Testis (tissue), 3 donors: Measurements from ENCODE around the gene ZMIZ1. TPM values are rescaled to one million over a fixed set of nuclear protein-coding genes. Genes with fewer than 3 reads are reported as not detected.

Experiments used
- DNase-seq: peaks from one replicate; pipeline ENCODE4 v3.0.0-alpha.2; 2019
- H3K27ac ChIP-seq, 2 donors: fragments of 200-600 bp; sonication (generic); one replicate each; pipeline ENCODE4 v1.5.1; 2019
- H3K27me3 ChIP-seq: fragments of 200-600 bp; sonication (generic); one replicate; pipeline ENCODE4 v1.5.1; 2019
- H3K36me3 ChIP-seq: fragments of 200-600 bp; sonication (generic); one replicate; pipeline ENCODE4 v1.5.1; 2017; ENCODE audit warnings: low read depth; ENCODE audit errors: missing control alignments
- H3K4me1 ChIP-seq: fragments of 200-600 bp; sonication (generic); one replicate; pipeline ENCODE4 v1.5.1; 2019
- H3K4me3 ChIP-seq, 2 donors: fragments of 200-600 bp; sonication (generic); one replicate each; pipeline ENCODE4 v1.5.1; 2017 to 2019
- H3K9me3 ChIP-seq: fragments of 200-600 bp; sonication (generic); one replicate; pipeline ENCODE4 v1.5.1; 2017
- POLR2A ChIP-seq: fragments of 450-650 bp; IDR thresholded peaks from one replicate; pipeline ENCODE4 v1.6.1; 2017; ENCODE audit warnings: antibody characterized with exemption, mild to moderate bottlenecking, moderate library complexity
- WGBS, 2 donors: methylation state at CpG; one replicate each; pipeline ENCODE4 v1.1.5; 2018; 5-methylcytosine and 5-hydroxymethylcytosine counted together
- intact Hi-C: fragments of 100-400 bp; cut with DNase I; formaldehyde crosslinking; loops from one replicate; pipeline ENCODE4 v1.15.1; 2023; ENCODE audit warnings: low total_unique reads
- polyA plus RNA-seq: library from polyadenylated mRNA; stranded (reverse); fragments of 350-450 nt; fragmentation: Illumina TruSeq; extraction: RNeasy Lipid Tissue Mini Kit (QIAGEN cat#74804); gene quantifications from one replicate; pipeline ENCODE4 v1.2.3, GENCODE V29; 2014; ENCODE audit warnings: low read depth, low replicate concordance; ENCODE audit not compliant: insufficient read depth
- total RNA-seq, 2 donors: library from RNA; depleted of rRNA; stranded (reverse); fragments of >200 nt; gene quantifications; one replicate each; pipeline ENCODE4 v1.2.3, GENCODE V29; 2016
- TF ChIP-seq, protein P1 (sequence below), 3 experiments: fragments of 450-650 bp in 2 of 3; fragments of 200-600 bp in 1 of 3; sonication (generic) in 1 of 3; IDR thresholded peaks; one replicate each; pipeline ENCODE4 v1.5.1; 2016 to 2019; ENCODE audit warnings: antibody characterized with exemption in 3 of 3, mild to moderate bottlenecking in 2 of 3, moderate library complexity in 1 of 3

Gene ZMIZ1
- total and polyA plus RNA-seq, 3 donors from 2014 or later = 15.2 to 22.0 (median 18.8) TPM

DNA sequence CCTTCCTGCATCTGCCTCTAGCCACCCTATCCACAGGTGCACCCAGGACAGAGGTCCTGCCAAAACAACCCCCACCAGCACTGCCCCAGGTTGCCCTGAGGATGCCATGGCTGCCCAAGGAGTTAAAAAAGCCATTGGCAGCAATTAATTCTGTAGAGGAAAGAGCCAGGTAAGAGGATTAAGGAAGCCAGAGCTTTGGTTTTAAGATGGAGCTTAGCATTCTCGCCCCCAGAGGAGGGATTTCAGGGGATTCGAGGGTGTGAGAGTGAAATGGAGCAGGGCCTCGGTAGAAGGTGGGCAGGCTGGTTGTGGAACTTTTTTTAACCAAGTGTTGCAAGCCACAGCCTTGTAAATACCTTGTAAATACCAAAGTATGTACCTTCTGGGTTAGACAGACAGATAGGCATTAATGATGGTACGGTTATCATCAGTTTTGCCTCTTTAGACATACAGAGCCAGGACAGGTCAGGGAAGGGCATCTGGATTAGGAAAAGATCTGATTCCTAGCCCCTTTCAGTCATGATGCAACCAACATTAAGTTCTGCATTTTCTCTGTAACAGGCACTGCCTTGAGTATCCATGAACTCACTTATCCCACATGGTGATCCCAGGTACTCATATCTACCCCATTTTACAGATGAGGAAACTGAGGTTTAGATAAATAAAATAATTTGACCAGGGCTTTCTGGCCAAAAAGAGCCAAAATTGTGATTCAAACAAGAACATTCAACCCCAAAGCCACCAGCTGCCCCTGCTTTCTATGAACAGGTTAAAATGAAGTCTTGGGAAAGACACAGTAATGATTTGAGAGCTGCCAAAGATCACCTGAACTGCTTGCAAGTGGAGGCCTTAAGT, 157.9 kb downstream of the ZMIZ1 start:
- WGBS, 2 donors = 84 to 86% methylated on average over 4 of the region's 4 CpGs
- no peak overlapping the region for H3K4me3 ChIP-seq

DNA sequence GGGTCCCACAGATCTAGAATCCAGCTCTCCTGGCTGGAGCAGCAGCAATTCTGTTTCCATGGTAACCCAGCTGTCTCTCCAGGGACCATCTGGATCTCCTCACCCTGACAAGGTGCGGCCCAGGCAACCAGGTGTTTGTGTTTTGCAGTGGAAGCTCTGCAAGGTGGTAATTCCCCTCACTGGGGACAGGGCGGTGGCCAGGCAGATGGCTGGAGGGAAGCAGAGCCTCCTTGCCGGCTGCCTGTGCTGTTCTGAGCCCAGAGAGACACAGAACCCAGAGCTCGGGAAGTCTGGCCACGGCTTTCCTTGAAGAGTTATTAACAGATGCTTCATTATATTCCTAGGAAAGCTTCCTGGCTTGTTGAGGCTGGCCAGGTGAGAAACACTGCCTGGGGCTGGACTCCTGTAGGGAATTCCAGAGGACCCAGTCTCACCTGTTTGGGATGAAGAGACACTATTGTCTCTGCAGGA, 160.3 kb downstream of the ZMIZ1 start:
- H3K36me3 ChIP-seq = no peaks in the 10 kb centered on the region
- H3K4me3 ChIP-seq = no peak overlapping the region
- peaks cover 3% of the 10 kb centered on the region for H3K4me1 ChIP-seq
- no peak for DNase-seq
- no peaks in the 10 kb centered on the region for H3K9me3 ChIP-seq
- H3K27me3 ChIP-seq = no peaks in the 10 kb centered on the region
- WGBS, 2 donors = 87 to 88% methylated on average over 4 to 5 of the region's 5 CpGs
- no peak overlapping the region for H3K27ac ChIP-seq
- TF ChIP-seq, protein P1, sequence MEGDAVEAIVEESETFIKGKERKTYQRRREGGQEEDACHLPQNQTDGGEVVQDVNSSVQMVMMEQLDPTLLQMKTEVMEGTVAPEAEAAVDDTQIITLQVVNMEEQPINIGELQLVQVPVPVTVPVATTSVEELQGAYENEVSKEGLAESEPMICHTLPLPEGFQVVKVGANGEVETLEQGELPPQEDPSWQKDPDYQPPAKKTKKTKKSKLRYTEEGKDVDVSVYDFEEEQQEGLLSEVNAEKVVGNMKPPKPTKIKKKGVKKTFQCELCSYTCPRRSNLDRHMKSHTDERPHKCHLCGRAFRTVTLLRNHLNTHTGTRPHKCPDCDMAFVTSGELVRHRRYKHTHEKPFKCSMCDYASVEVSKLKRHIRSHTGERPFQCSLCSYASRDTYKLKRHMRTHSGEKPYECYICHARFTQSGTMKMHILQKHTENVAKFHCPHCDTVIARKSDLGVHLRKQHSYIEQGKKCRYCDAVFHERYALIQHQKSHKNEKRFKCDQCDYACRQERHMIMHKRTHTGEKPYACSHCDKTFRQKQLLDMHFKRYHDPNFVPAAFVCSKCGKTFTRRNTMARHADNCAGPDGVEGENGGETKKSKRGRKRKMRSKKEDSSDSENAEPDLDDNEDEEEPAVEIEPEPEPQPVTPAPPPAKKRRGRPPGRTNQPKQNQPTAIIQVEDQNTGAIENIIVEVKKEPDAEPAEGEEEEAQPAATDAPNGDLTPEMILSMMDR (IDR thresholded peaks at IDR 0.05) = no peak
- TF ChIP-seq POLR2A = no peak
- intact Hi-C loops = no loop called here

More for the DNA sequence above, 157.9 kb downstream of the ZMIZ1 start:
- H3K36me3 ChIP-seq = no peaks in the 10 kb centered on the region
- H3K27me3 ChIP-seq = no peaks in the 10 kb centered on the region
- no peak for DNase-seq
- no peaks in the 10 kb centered on the region for H3K9me3 ChIP-seq
- intact Hi-C loops = no loop called here
- no peak overlapping the region for H3K27ac ChIP-seq
- no peak for TF ChIP-seq POLR2A
- TF ChIP-seq, protein P1 (IDR thresholded peaks at IDR 0.05) = no peak
- peaks cover 28% of the 10 kb centered on the region for H3K4me1 ChIP-seq

DNA sequence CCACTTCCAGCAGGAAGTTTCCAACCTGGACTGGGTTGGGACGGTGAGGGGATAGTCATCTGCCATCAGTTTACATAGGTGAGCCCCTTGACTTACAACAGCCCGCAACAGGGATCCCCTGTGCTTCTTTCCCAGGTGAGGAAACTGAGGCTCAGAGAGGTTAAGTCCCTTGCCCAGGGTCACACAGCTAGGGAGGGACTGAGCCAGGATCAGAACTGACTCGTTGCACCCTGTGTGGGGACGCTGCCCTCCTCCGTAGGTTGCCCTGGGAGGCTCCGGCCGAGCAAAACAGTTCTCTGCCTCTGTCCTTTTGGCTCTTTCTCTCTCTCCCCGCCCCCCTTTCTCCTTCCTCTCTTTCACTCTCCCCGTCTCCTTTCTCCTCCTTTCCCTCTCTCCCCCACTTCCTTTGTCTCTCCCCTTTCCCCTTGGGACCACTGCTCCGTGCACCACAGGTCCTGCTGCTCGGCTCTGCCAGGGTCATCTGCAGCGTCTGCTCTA, 161.1 kb downstream of the ZMIZ1 start:
- no peaks in the 10 kb centered on the region for H3K36me3 ChIP-seq
- no peaks in the 10 kb centered on the region for H3K27me3 ChIP-seq
- no peak overlapping the region for H3K27ac ChIP-seq
- intact Hi-C loops = no loop called here
- DNase-seq = no peak
- H3K9me3 ChIP-seq = no peaks in the 10 kb centered on the region
- WGBS, 2 donors = 53 to 61% methylated on average over 10 to 12 of the region's 12 CpGs
- TF ChIP-seq, protein P1 (IDR thresholded peaks at IDR 0.05) = no peak
- TF ChIP-seq POLR2A = no peak
- no peaks in the 10 kb centered on the region for H3K4me1 ChIP-seq
- H3K4me3 ChIP-seq = no peak overlapping the region

DNA sequence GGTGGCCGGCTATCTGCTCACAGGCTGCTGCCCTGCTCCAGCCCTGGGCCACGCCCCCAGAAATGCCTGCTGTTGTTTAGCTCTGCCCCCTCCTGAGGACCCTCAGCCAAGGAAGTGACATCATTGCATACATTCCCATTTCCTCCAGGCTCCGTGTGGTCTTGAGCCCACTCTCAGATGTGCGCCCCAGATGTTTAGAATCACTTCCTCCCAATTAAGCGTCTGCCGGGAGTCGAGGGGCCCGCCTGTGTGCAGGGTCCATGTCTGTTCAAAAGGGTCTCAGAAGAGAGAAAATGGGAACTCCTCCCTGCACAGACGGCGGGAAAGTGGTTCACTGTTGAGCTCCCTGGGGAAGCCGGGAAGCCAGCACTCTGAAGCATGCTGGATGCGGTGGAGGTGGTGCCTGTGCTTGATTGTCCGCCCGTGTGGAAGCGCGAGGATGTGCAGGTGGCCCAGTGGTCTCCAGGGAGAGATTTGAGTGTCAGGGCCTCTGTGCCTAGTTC, 161.6 kb downstream of the ZMIZ1 start:
- Histone ChIP-seq H3K4me3 (no peak overlapping the region), H3K9me3 (no peaks in the 10 kb centered on the region), H3K4me1 (no peaks in the 10 kb centered on the region), H3K27ac (no peak overlapping the region), H3K36me3 (no peaks in the 10 kb centered on the region), H3K27me3 (no peaks in the 10 kb centered on the region)
- intact Hi-C loops = no loop called here
- TF ChIP-seq, protein P1 (IDR thresholded peaks at IDR 0.05) = no peak
- TF ChIP-seq POLR2A = no peak
- no peak for DNase-seq
- 73 to 81% methylated on average over 15 to 16 of the region's 16 CpGs for WGBS, 2 donors
